Gastrocnemius medialis (tissue), 4 donors: Measurements from ENCODE around the gene SEPTIN5. TPM values are rescaled to one million over a fixed set of nuclear protein-coding genes. Genes with fewer than 3 reads are reported as not detected.
"Not testable (repeated sequence)": the region's sequence is repeated elsewhere in the genome, so short reads cannot be mapped to it uniquely, and the experiment has no call there.

Source experiments
- ATAC-seq, 2 donors: fragments of 150-250 bp; one replicate each; pipeline ENCODE4 v1.9.1; 2016
- DNase-seq, 2 donors: peaks; one replicate each; pipeline ENCODE4 v3.0.0-alpha.2; 2019
- H3K27ac ChIP-seq, 4 donors: fragments of 200-600 bp; sonication (generic); 1 replicate in 1 of 4; 2 replicates in 3 of 4; pipeline ENCODE4 v1.5.1; 2016 to 2018; ENCODE audit warnings: mild to moderate bottlenecking in 2 of 4, moderate library complexity in 1 of 4
- H3K27me3 ChIP-seq, 3 donors: fragments of 200-600 bp; sonication (generic) in 2 of 3; 1 replicate in 1 of 3; 2 replicates in 2 of 3; pipeline versions ENCODE4 v1.5.1 to v1.6.0; 2016 to 2019; ENCODE audit warnings: mild to moderate bottlenecking in 1 of 3, moderate library complexity in 1 of 3
- H3K36me3 ChIP-seq, 2 donors: fragments of 200-600 bp; sonication (generic) in 1 of 2; one replicate each; pipeline ENCODE4 v1.5.1; 2017 to 2018
- H3K4me1 ChIP-seq, 2 donors: fragments of 200-600 bp; sonication (generic) in 1 of 2; one replicate each; pipeline ENCODE4 v1.5.1; 2016 to 2017; ENCODE audit warnings: mild to moderate bottlenecking in 2 of 2
- H3K4me3 ChIP-seq, 4 donors: fragments of 200-600 bp; sonication (generic) in 3 of 4; 1 replicate in 1 of 4; 2 replicates in 3 of 4; pipeline ENCODE4 v1.5.1; 2016 to 2019; ENCODE audit warnings: mild to moderate bottlenecking in 2 of 4
- H3K9me3 ChIP-seq, 3 donors: fragments of 200-600 bp; sonication (generic) in 2 of 3; 1 replicate in 1 of 3; 2 replicates in 2 of 3; pipeline ENCODE4 v1.5.1; 2016 to 2019
- POLR2A ChIP-seq, 2 donors: fragments of 450-650 bp; IDR thresholded peaks; one replicate each; pipeline ENCODE4 v1.6.1; 2017; ENCODE audit warnings: antibody characterized with exemption in 2 of 2, mild to moderate bottlenecking in 2 of 2, moderate library complexity in 2 of 2
- in situ Hi-C, 4 donors: fragments of 200-750 bp; cut with MboI; loops; one replicate each; pipeline versions ENCODE4 v1.15.0 to v1.8.0; 2017; ENCODE audit warnings: low sequenced_read_pairs in 4 of 4
- intact Hi-C: fragments of 100-400 bp; cut with DNase I; formaldehyde crosslinking; loops from one replicate; pipeline ENCODE4 v1.15.1; 2023; ENCODE audit warnings: low total_unique reads
- total RNA-seq, 4 donors: library from RNA; depleted of rRNA; stranded (reverse); fragments of >200 nt; gene quantifications; one replicate each; pipeline versions ENCODE4 v1.1.0 to v1.2.3, GENCODE V29; 2016
- TF ChIP-seq, protein P1 (sequence below), 5 experiments: fragments of 450-650 bp in 3 of 5; fragments of 200-600 bp in 2 of 5; sonication (generic) in 2 of 5; IDR thresholded peaks in 4 of 5; conservative IDR thresholded peaks in 1 of 5; 1 replicate in 4 of 5; 2 replicates in 1 of 5; pipeline ENCODE4 v1.5.1; 2016 to 2019; ENCODE audit warnings: antibody characterized with exemption in 5 of 5, mild to moderate bottlenecking in 3 of 5, moderate library complexity in 3 of 5

Gene SEPTIN5
- total RNA-seq, 4 donors from 2014 or later: 5.0 to 15.9 (median 10.2) TPM

DNA sequence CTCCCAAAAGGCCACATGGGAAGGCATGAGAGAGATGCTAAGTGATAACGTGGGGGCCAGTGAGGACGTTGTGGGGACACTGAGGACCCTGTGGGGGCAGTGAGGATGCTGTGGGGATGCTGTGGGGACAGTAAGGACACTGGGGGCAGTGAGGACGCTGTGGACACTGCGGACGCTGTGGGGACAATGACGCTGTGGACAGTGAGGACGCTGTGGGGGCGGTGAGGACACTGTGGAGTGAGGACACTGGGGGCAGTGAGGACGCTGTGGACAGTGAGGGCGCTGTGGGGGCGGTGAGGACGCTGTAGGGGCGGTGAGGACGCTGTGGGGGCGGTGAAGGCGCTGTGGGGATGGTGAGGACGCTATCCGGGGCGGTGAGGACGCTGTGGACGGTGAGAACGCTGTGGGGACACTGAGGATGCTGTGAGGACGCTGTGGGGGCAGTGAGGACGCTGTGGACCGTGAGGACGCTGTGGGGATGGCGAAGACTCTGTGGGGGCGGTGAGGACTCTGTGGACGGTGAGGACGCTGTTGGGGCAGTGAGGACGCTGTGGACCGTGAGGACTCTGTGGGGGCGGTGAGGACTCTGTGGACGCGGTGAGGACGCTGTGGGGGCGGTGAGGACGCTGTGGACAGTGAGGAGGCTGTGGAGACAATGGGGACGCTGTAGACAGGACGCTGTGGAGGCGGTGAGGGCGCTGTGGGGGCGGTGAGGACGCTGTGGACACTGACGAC, 10.8 kb downstream of the SEPTIN5 start:
- H3K27me3 ChIP-seq: peaks cover 0 to 14% (median 10%) of the 10 kb centered on the region in 3 donors
- H3K9me3 ChIP-seq: no peaks in the 10 kb centered on the region
- DNase-seq: no peak
- H3K4me3 ChIP-seq: no peak overlapping the region
- H3K36me3 ChIP-seq: no peaks in the 10 kb centered on the region
- ATAC-seq: no peak
- intact Hi-C loops (no loop called here), in situ Hi-C loops (no loop called here)
- no peak overlapping the region for H3K27ac ChIP-seq
- no peak for TF ChIP-seq POLR2A (IDR thresholded peaks at IDR 0.05)
- TF ChIP-seq, protein P1, sequence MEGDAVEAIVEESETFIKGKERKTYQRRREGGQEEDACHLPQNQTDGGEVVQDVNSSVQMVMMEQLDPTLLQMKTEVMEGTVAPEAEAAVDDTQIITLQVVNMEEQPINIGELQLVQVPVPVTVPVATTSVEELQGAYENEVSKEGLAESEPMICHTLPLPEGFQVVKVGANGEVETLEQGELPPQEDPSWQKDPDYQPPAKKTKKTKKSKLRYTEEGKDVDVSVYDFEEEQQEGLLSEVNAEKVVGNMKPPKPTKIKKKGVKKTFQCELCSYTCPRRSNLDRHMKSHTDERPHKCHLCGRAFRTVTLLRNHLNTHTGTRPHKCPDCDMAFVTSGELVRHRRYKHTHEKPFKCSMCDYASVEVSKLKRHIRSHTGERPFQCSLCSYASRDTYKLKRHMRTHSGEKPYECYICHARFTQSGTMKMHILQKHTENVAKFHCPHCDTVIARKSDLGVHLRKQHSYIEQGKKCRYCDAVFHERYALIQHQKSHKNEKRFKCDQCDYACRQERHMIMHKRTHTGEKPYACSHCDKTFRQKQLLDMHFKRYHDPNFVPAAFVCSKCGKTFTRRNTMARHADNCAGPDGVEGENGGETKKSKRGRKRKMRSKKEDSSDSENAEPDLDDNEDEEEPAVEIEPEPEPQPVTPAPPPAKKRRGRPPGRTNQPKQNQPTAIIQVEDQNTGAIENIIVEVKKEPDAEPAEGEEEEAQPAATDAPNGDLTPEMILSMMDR (IDR thresholded peaks at IDR 0.05 in 4 of 5, conservative IDR thresholded peaks at IDR 0.05 in 1 of 5): no peak
- H3K4me1 ChIP-seq: no peaks in the 10 kb centered on the region

DNA sequence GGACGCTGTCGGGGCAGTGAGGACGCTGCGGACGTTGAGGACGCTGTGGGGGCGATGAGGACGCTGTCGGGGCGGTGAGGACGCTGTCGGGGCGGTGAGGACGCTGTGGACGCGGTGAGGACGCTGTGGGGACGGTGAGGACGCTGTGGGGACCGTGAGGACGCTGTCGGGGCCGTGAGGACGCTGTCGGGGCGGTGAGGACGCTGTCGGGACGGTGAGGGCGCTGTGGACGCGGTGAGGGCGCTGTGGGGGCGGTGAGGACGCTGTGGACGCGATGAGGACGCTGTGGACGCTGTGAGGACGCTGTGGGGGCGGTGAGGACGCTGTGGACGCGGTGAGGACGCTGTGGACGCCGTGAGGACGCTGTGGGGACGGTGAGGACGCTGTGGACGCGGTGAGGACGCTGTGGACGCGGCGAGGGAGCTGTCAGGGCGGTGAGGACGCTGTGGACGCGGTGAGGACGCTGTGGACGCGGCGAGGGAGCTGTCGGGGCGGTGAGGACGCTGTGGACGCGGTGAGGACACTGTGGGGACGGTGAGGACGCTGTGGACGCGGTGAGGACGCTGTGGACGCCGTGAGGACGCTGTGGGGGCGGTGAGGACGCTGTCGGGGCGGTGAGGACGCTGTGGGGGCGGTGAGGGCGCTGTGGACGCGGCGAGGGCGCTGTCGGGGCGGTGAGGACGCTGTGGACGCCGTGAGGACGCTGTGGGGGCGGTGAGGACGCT, 11.9 kb downstream of the SEPTIN5 start:
- H3K36me3 ChIP-seq, H3K4me1 ChIP-seq, H3K4me3 ChIP-seq, ATAC-seq, DNase-seq, in situ Hi-C loops, intact Hi-C loops, H3K9me3 ChIP-seq, H3K27ac ChIP-seq: not testable (repeated sequence)
- H3K27me3 ChIP-seq: peaks cover 0 to 14% (median 10%) of the 10 kb centered on the region in 3 donors

DNA sequence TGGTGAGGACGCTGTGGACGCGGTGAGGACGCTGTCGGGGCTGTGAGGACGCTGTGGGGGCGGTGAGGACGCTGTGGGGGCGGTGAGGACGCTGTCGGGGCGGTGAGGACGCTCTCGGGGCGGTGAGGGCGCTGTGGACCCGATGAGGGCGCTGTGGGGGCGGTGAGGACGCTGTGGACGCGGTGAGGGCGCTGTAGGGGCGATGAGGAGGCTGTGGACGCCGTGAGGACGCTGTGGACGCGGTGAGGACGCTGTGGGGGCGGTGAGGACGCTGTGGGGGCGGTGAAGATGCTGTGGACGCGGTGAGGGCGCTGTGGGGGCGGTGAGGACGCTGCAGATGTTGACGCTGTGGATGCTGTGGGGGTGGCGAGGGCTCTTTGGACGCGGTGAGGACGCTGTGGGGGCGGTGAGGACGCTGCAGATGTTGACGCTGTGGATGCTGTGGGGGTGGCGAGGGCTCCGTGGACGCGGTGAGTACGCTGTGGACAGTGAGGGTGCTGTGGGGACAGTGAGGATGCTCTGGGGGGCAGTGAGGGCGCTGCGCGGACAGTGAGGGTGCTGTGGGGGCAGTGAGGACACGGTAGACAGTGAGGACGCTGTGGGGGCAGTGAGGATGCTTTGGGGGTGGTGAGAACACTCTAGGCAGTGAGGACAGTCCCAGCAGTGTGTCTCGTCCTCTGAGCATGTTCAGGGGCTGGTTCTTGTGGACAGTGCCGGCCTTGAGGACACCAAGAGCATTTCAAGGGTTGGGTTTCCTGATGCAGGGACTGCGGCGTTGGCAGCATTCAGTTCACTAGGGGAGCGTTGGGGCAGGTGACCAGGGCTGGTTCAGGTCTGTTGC, 13.2 kb downstream of the SEPTIN5 start:
- H3K4me1 ChIP-seq: no peaks in the 10 kb centered on the region
- ATAC-seq (no peak), DNase-seq (no peak)
- H3K27me3 ChIP-seq: peaks cover 0 to 10% (median 10%) of the 10 kb centered on the region in 3 donors
- no peak for TF ChIP-seq POLR2A (IDR thresholded peaks at IDR 0.05)
- TF ChIP-seq, protein P1 (IDR thresholded peaks at IDR 0.05 in 4 of 5, conservative IDR thresholded peaks at IDR 0.05 in 1 of 5): no peak
- no peaks in the 10 kb centered on the region for H3K36me3 ChIP-seq
- H3K27ac ChIP-seq: no peak overlapping the region
- in situ Hi-C loops: no loop called here
- H3K9me3 ChIP-seq: no peaks in the 10 kb centered on the region
- H3K4me3 ChIP-seq: no peak overlapping the region
- intact Hi-C loops: no loop called here

DNA sequence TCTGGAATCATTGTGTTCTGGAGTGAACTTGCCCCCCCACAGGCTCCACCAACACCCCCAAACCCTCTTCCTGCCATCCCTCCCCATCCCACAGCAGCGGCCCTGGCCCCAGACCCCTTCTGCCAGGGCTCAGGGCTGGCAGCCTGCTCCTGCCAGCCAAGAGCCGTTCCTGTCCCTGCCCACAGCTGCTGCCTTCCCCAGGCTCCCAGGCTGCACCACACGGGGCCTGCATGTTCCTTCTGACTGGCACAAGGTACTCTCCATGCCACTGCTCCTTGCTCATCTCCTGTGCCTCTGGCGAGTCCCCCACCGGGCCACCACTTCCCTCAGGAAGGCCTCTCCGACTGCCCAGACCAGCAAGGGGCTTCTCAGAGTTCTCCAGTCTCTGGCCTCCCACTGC, 14.0 kb downstream of the SEPTIN5 start:
- ATAC-seq (no peak), DNase-seq (no peak)
- intact Hi-C loops: no loop called here
- Histone ChIP-seq H3K36me3 (no peaks in the 10 kb centered on the region), H3K27ac (no peak overlapping the region), H3K27me3 (peaks cover 0 to 7% (median 7%) of the 10 kb centered on the region in 3 donors), H3K4me1 (no peaks in the 10 kb centered on the region), H3K9me3 (no peaks in the 10 kb centered on the region), H3K4me3 (no peak overlapping the region)
- TF ChIP-seq POLR2A (IDR thresholded peaks at IDR 0.05): no peak
- TF ChIP-seq, protein P1 (IDR thresholded peaks at IDR 0.05 in 4 of 5, conservative IDR thresholded peaks at IDR 0.05 in 1 of 5): no peak
- in situ Hi-C loops: no loop called here

DNA sequence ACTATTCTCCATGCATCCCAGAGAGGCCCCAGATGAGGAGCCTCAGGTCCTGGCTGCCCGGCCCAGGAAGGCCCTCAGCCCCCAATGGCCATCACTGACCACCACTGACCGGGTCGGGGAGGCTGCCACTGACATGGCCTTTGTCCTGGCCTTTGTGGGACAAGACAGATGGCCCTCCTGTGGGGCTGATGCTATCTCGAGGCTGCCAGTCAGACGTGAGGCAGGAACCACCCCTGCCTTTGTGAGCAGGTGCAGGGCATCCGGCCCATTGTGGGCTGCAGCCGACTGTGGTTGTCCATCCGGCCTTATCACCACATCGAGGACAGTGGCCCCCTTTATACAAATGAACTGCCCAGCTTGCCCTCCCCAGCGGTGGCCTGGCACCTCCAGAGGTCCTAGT, 14.5 kb downstream of the SEPTIN5 start:
- no peaks in the 10 kb centered on the region for H3K9me3 ChIP-seq
- in situ Hi-C loops (no loop called here), intact Hi-C loops (no loop called here)
- TF ChIP-seq POLR2A (IDR thresholded peaks at IDR 0.05): no peak
- TF ChIP-seq, protein P1 (IDR thresholded peaks at IDR 0.05 in 4 of 5, conservative IDR thresholded peaks at IDR 0.05 in 1 of 5): no peak
- no peaks in the 10 kb centered on the region for H3K4me1 ChIP-seq
- no peak overlapping the region for H3K27ac ChIP-seq
- no peak for ATAC-seq
- H3K36me3 ChIP-seq: no peaks in the 10 kb centered on the region
- H3K27me3 ChIP-seq: peaks cover 0 to 7% (median 7%) of the 10 kb centered on the region in 3 donors
- no peak for DNase-seq
- H3K4me3 ChIP-seq: no peak overlapping the region
